ENCODE data around the gene CDKN2B. TPM values are rescaled to one million over a fixed set of nuclear protein-coding genes. Genes with fewer than 3 reads are reported as not detected.

Gene CDKN2B
- polyA plus RNA-seq, 5 donors = 0.10 to 0.25 (median 0.15) TPM

GRCh38 chr9:22035591-22036011 is 26.5 kb upstream of the CDKN2B start:
- no peak for DNase-seq

- DNase-seq = no peak
Measured at GRCh38 chr9:22033012-22033630, 24.0 kb upstream of the CDKN2B start.

- DNase-seq = no peak
Measured at GRCh38 chr9:22031655-22032411, 22.7 kb upstream of the CDKN2B start.

- no peak for DNase-seq
Measured at GRCh38 chr9:22030101-22030598, 21.0 kb upstream of the CDKN2B start.

GRCh38 chr9:22029231-22029630 is 20.1 kb upstream of the CDKN2B start:
- no peak for DNase-seq

GRCh38 chr9:22028394-22028793 is 19.3 kb upstream of the CDKN2B start:
- DNase-seq = no peak

GRCh38 chr9:22026696-22027095 is 17.6 kb upstream of the CDKN2B start:
- no peak for DNase-seq

- no peak for DNase-seq
Measured at GRCh38 chr9:22022396-22022795, 13.3 kb upstream of the CDKN2B start.

- DNase-seq = peak; percentile 38 to 40
Measured at GRCh38 chr9:22010866-22011625, 1.9 kb upstream of the CDKN2B start.

- DNase-seq = no peak
Measured at GRCh38 chr9:22009506-22009867, 382 bp upstream of the CDKN2B start.

GRCh38 chr9:22008384-22008716 is 755 bp downstream of the CDKN2B start:
- DNase-seq = no peak

GRCh38 chr9:22005702-22006606 is 3.2 kb downstream of the CDKN2B start:
- no peak for DNase-seq

GRCh38 chr9:22005021-22005701 is 3.9 kb downstream of the CDKN2B start:
- DNase-seq = no peak

- DNase-seq = no peak
Measured at GRCh38 chr9:22002038-22002437, 7.1 kb downstream of the CDKN2B start.

GRCh38 chr9:21998026-21998425 is 11.1 kb downstream of the CDKN2B start:
- DNase-seq = no peak

GRCh38 chr9:21997480-21997879 is 11.6 kb downstream of the CDKN2B start:
- no peak for DNase-seq

- DNase-seq = no peak
Measured at GRCh38 chr9:21996858-21997257, 12.2 kb downstream of the CDKN2B start.

GRCh38 chr9:21996438-21996837 is 12.7 kb downstream of the CDKN2B start:
- no peak for DNase-seq

GRCh38 chr9:21995666-21996398 is 13.3 kb downstream of the CDKN2B start:
- DNase-seq = no peak

- peak in 1 of 2 donors; percentile 37 for DNase-seq
Measured at GRCh38 chr9:21995006-21995665, 14.0 kb downstream of the CDKN2B start.
